A549 (cell line): ENCODE data around the gene FST. TPM values are rescaled to one million over a fixed set of nuclear protein-coding genes. Genes with fewer than 3 reads are reported as not detected.

Experiments used
- ATAC-seq, 2 experiments: fragments of 200-7000 bp in 1 of 2; fragments of >200 bp in 1 of 2; cut with Nextera tagmentation in 1 of 2; cut with Tn5 transposase in 1 of 2; 3 replicates each; pipeline versions ENCODE4 v1.8.0 to v1.9.1; 2018 to 2020; ENCODE audit warnings: mild to moderate bottlenecking in 1 of 2, moderate library complexity in 1 of 2
- CTCF ChIA-PET: fragments of 300-600 bp; sonication (Branson Sonifier 250); formaldehyde crosslinking; extraction: SDS; loops from one replicate; lab custom pipeline; 2021; ENCODE audit warnings: antibody characterized with exemption, inconsistent platforms; lab: Yijun Ruan, JAX
- POLR2A ChIA-PET: fragments of 350-600 bp; formaldehyde crosslinking; extraction: SDS; loops from one replicate; lab custom pipeline; 2021; ENCODE audit warnings: antibody characterized with exemption, inconsistent platforms; lab: Yijun Ruan, JAX
- DNase-seq, 2 experiments: peaks; one replicate each; pipeline versions ENCODE4 v3.0.0 to v3.0.0-alpha.2; 2011 to 2016; ENCODE audit warnings: low read depth in 1 of 2, low spot score in 1 of 2
- FAIRE-seq: peaks from 2 replicates; lab custom pipeline; 2011; peaks lifted over from hg19 to GRCh38; lab: Jason Lieb, UNC
- H3K27ac ChIP-seq, 2 experiments: fragments of >200 bp; sonication (Bioruptor Twin); formaldehyde crosslinking; 3 replicates each; pipeline ENCODE4 v1.5.1; 2016 to 2017
- H3K4me1 ChIP-seq: fragments of >200 bp; sonication (Bioruptor Twin); formaldehyde crosslinking; 3 replicates; pipeline ENCODE4 v1.6.1; 2016
- H3K4me2 ChIP-seq: fragments of >200 bp; sonication (Bioruptor Twin); formaldehyde crosslinking; 3 replicates; pipeline ENCODE4 v1.6.1; 2016
- H3K4me3 ChIP-seq: fragments of >200 bp; sonication (Bioruptor Twin); formaldehyde crosslinking; 3 replicates; pipeline ENCODE4 v1.5.1; 2016
- H3K9me3 ChIP-seq: fragments of >200 bp; sonication (Bioruptor Twin); formaldehyde crosslinking; 3 replicates; pipeline ENCODE4 v1.6.1; 2016
- BHLHE40 ChIP-seq: IDR thresholded peaks from 2 replicates; pipeline ENCODE4 v1.6.1; 2012; ENCODE audit warnings: low read depth, low read length, inconsistent platforms
- CBX8 ChIP-seq: fragments of 200-600 bp; sonication (generic); IDR thresholded peaks from 2 replicates; pipeline ENCODE4 v1.6.1; 2016
- CEBPB ChIP-seq, 2 experiments: fragments of >200 bp in 1 of 2; sonication (Bioruptor Twin) in 1 of 2; formaldehyde crosslinking in 1 of 2; IDR thresholded peaks; 2 replicates each; pipeline ENCODE4 v1.6.1; 2012 to 2016
- CHD2 ChIP-seq: fragments of 150-350 bp; IDR thresholded peaks from 2 replicates; pipeline ENCODE4 v1.6.1; 2014; ENCODE audit warnings: low read length; ENCODE audit not compliant: partially characterized antibody
- EP300 ChIP-seq, 2 experiments: fragments of >200 bp; sonication (Bioruptor Twin); formaldehyde crosslinking; IDR thresholded peaks; 2 replicates in 1 of 2; 3 replicates in 1 of 2; pipeline ENCODE4 v1.6.1; 2016 to 2017
- ESRRA ChIP-seq: fragments of 150-350 bp; IDR thresholded peaks from 2 replicates; pipeline ENCODE4 v1.6.1; 2014; ENCODE audit warnings: mild to moderate bottlenecking, low read length, borderline replicate concordance
- FOSB ChIP-seq: fragments of 250-450 bp; sonication (Bioruptor Pico); IDR thresholded peaks from 2 replicates; pipeline ENCODE4 v1.5.0; 2020; ENCODE audit warnings: mild to moderate bottlenecking, moderate library complexity
- HOXA7 ChIP-seq: fragments of 250-450 bp; sonication (Bioruptor Pico); IDR thresholded peaks from 2 replicates; pipeline ENCODE4 v1.5.0; 2020; ENCODE audit warnings: mild to moderate bottlenecking, moderate library complexity
- HOXB5 ChIP-seq: fragments of 250-450 bp; sonication (Bioruptor Pico); IDR thresholded peaks from 2 replicates; pipeline ENCODE4 v1.5.0; 2020; ENCODE audit warnings: mild to moderate bottlenecking, moderate library complexity
- KDM1A ChIP-seq: fragments of 200-600 bp; sonication (generic); IDR thresholded peaks from 2 replicates; pipeline ENCODE4 v1.6.1; 2016; ENCODE audit warnings: low read depth, mild to moderate bottlenecking
- MAFK ChIP-seq: fragments of 450-650 bp; IDR thresholded peaks from 2 replicates; pipeline ENCODE4 v1.6.1; 2014; ENCODE audit not compliant: partially characterized antibody
- MAZ ChIP-seq: fragments of 150-350 bp; IDR thresholded peaks from 2 replicates; pipeline ENCODE4 v1.6.1; 2014; ENCODE audit warnings: antibody characterized with exemption, low read depth, low read length, borderline replicate concordance
- MYC ChIP-seq: IDR thresholded peaks from 2 replicates; pipeline ENCODE4 v1.6.1; 2012; ENCODE audit warnings: mild to moderate bottlenecking, inconsistent platforms, low read length, improper control_type of control experiment, borderline replicate concordance
- NR3C1 ChIP-seq: fragments of >200 bp; sonication (Bioruptor Twin); formaldehyde crosslinking; IDR thresholded peaks from 3 replicates; pipeline ENCODE4 v1.6.1; 2017
- POLR2A ChIP-seq: IDR thresholded peaks from 2 replicates; pipeline ENCODE4 v1.6.1; 2012; ENCODE audit warnings: mild to moderate bottlenecking, low read length
- POLR2AphosphoS2 ChIP-seq: conservative IDR thresholded peaks from 2 replicates; pipeline ENCODE4 v1.6.1; 2012; ENCODE audit warnings: low read length, improper control_type of control experiment, inconsistent platforms
- RNF2 ChIP-seq: fragments of 200-600 bp; sonication (generic); IDR thresholded peaks from 2 replicates; pipeline ENCODE4 v1.6.1; 2016; ENCODE audit warnings: low read depth, mild to moderate bottlenecking, antibody characterized with exemption, moderate library complexity, borderline replicate concordance
- SMC3 ChIP-seq: fragments of >200 bp; sonication (Bioruptor Twin); formaldehyde crosslinking; IDR thresholded peaks from 3 replicates; pipeline ENCODE4 v1.6.1; 2018; ENCODE audit warnings: inconsistent platforms
- TFCP2L1 ChIP-seq: fragments of 250-450 bp; sonication (Bioruptor Pico); IDR thresholded peaks from 2 replicates; pipeline ENCODE4 v1.5.0; 2021; ENCODE audit warnings: mild to moderate bottlenecking
- ZFP36 ChIP-seq: fragments of 450-650 bp; IDR thresholded peaks from 2 replicates; pipeline ENCODE4 v1.6.1; 2014; ENCODE audit warnings: borderline replicate concordance; ENCODE audit not compliant: partially characterized antibody
- WGBS: methylation state at CpG from one replicate; pipeline ENCODE4 v1.1.6; 2017; ENCODE audit errors: missing lambda C conversion rate; 5-methylcytosine and 5-hydroxymethylcytosine counted together
- polyA plus RNA-seq, 4 experiments: library from polyadenylated mRNA; depleted of rRNA in 3 of 4; stranded (reverse); fragments of >200 nt; fragmentation: RNase III in 1 of 4; extraction: RNeasy Plus Mini Kit Qiagen cat#74134 plus additional on column Dnase treatment in 1 of 4; gene quantifications; 2 replicates in 3 of 4; 3 replicates in 1 of 4; pipeline ENCODE4 v1.2.3, GENCODE V29; 2011 to 2017
- TF ChIP-seq, protein P1 (sequence below): fragments of 250-450 bp; sonication (Bioruptor Pico); IDR thresholded peaks from 2 replicates; pipeline ENCODE4 v1.5.0; 2020; ENCODE audit warnings: low read depth, mild to moderate bottlenecking, moderate library complexity
- TF ChIP-seq, protein P2 (sequence below): fragments of 450-650 bp; IDR thresholded peaks from 2 replicates; pipeline ENCODE4 v1.6.1; 2014; ENCODE audit warnings: antibody characterized with exemption
- TF ChIP-seq, protein P3 (sequence below): IDR thresholded peaks from 2 replicates; pipeline ENCODE4 v1.6.1; 2012; ENCODE audit warnings: low read depth, borderline replicate concordance
- TF ChIP-seq, protein P4 (sequence below): fragments of 150-350 bp; IDR thresholded peaks from 2 replicates; pipeline ENCODE4 v1.6.1; 2014; ENCODE audit warnings: low read depth, mild to moderate bottlenecking, low read length
- TF ChIP-seq, protein P5 (sequence below): fragments of >200 bp; sonication (Bioruptor Twin); formaldehyde crosslinking; IDR thresholded peaks from 3 replicates; pipeline ENCODE4 v1.6.1; 2016

The FST gene
- polyA plus RNA-seq, 2 of the 4 experiments (the other 2 are of a cell fraction): 3.8 to 10.1 TPM

DNA sequence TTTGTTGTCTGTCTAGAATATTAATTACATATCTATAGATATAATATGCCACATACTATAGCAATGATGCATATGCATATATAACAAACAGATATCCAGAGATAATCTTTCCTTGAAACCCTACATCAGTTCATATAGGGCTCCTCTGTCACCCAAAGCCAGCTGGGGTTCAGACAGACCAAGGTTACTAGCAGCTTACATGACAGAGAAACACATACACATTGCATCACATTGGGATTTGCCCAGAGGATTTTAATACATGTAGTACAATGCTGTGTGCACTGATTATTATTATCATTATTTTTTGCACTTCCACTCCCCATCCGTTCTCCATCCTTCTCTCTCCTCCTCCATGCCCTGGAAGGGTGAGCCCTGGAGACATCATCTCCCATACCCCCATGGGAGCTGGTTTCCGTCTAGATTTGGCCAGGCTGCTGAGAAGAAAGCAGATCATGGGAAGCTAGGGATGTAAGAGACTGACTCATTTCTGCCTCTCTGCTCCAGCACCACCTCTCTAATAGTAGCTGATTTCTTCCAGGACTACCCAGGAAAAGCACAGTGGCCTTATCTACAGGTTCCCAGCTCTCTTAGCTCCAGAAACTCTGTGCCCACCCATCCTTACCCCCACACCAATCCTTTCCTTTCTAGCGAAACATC is 23.3 kb downstream of the FST start (continued):
- TF ChIP-seq, protein P1, sequence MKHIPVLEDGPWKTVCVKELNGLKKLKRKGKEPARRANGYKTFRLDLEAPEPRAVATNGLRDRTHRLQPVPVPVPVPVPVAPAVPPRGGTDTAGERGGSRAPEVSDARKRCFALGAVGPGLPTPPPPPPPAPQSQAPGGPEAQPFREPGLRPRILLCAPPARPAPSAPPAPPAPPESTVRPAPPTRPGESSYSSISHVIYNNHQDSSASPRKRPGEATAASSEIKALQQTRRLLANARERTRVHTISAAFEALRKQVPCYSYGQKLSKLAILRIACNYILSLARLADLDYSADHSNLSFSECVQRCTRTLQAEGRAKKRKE: no peak

DNA sequence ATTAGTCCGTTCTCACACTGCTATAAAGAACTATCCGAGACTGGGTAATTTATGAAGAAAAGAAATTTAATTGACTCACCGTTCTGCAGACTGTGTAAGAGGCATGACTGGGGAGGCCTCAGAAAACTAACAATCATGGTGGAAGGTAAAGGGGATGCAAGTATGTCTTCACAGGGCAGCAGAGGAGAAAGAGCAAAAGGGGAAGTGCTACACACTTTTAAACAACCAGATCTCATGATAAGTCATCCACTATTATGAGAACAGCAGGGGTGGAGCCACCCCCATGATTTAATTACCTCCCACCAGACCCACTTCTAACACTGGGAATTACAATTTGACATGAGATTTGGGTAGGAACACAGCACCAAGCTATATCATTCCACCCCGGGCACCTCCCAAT is 26.6 kb downstream of the FST start:
- H3K27ac ChIP-seq: no peak overlapping the region
- H3K4me2 ChIP-seq: no peak overlapping the region
- POLR2A ChIA-PET: no interaction called here
- WGBS: 31% methylated on average over 4 of the region's 4 CpGs
- peaks cover 22% of the 10 kb centered on the region for H3K9me3 ChIP-seq
- H3K4me1 ChIP-seq: no peaks in the 10 kb centered on the region
- no peak for TF ChIP-seq ZFP36
- TF ChIP-seq HOXB5 (CRISPR knock-in tag): no peak
- TF ChIP-seq CEBPB (IDR thresholded peaks at IDR 0.05): no peak
- TF ChIP-seq, protein P2, sequence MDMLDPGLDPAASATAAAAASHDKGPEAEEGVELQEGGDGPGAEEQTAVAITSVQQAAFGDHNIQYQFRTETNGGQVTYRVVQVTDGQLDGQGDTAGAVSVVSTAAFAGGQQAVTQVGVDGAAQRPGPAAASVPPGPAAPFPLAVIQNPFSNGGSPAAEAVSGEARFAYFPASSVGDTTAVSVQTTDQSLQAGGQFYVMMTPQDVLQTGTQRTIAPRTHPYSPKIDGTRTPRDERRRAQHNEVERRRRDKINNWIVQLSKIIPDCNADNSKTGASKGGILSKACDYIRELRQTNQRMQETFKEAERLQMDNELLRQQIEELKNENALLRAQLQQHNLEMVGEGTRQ: no peak
- TF ChIP-seq POLR2A: no peak
- no peak overlapping the region for H3K4me3 ChIP-seq
- FAIRE-seq (no peak), ATAC-seq (no peak), DNase-seq (no peak)
- CTCF ChIA-PET: interaction anchor here (0.6 to 0.7 kb wide), 2 partner anchors 96 to 722 kb away, joined by 3 read pairs; no protein-coding TSS in a partner anchor

DNA sequence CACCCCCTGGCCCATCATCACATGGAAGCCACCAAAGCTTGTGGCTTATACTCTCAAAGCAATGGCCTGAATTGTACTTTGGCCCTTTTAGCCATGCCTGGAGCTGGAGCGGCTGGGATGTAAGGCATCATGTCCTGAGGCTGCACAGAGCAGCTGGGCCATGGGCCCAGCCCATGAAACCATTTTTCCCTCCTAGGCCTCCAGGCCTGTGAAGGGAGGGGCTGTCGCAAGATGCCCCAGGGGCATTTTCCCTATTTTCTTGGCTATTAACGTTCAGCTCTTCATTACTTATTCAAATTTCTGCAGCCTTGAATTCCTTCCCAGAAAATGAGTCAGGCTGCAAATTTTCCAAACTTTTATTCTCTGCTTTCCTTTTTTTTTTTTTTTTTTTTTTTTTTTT is 27.7 kb downstream of the FST start:
- H3K4me2 ChIP-seq: no peak overlapping the region
- no peak for FAIRE-seq
- no peak for DNase-seq
- H3K4me3 ChIP-seq: no peak overlapping the region
- H3K27ac ChIP-seq: no peak overlapping the region
- ChIA-PET POLR2A (no interaction called here), CTCF (interaction anchor here (0.6 to 1.7 kb wide), 4 partner anchors 24 to 160 kb away, joined by 3 to 4 read pairs (median 3); no protein-coding TSS in a partner anchor)
- H3K9me3 ChIP-seq: peaks cover 22% of the 10 kb centered on the region
- TF ChIP-seq, protein P3, sequence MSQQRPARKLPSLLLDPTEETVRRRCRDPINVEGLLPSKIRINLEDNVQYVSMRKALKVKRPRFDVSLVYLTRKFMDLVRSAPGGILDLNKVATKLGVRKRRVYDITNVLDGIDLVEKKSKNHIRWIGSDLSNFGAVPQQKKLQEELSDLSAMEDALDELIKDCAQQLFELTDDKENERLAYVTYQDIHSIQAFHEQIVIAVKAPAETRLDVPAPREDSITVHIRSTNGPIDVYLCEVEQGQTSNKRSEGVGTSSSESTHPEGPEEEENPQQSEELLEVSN: no peak
- TF ChIP-seq SMC3: no peak
- peak; percentile 94 for TF ChIP-seq ZFP36
- TF ChIP-seq HOXB5 (CRISPR knock-in tag): no peak
- TF ChIP-seq MAZ: no peak
- no peak for TF ChIP-seq EP300 (IDR thresholded peaks at IDR 0.05)
- TF ChIP-seq NR3C1: no peak
- ATAC-seq: no peak
- WGBS: 45% methylated on average over 3 of the region's 3 CpGs
- H3K4me1 ChIP-seq: no peaks in the 10 kb centered on the region

DNA sequence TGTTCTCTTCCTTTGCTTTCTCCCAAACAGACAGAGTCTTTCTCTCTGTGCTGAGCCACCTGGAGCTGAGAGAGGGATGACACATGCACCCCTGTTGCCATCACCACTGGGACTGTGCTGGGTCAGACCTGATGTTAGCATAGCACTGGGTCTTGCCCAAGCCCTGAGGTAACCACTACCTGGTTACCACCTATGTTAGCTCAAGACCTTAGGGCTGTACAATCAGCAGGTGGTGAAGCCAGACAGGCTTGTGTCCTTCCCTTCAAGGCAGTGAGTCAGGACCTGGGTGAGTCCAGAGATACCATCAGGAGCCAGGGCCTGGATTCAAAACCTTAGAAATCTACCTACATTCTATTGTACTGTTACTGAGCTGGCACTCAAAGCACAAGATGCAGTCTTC is 32.1 kb downstream of the FST start:
- H3K4me1 ChIP-seq: no peaks in the 10 kb centered on the region
- DNase-seq (no peak), FAIRE-seq (no peak), ATAC-seq (no peak)
- H3K27ac ChIP-seq: no peak overlapping the region
- no peak overlapping the region for H3K4me2 ChIP-seq
- POLR2A ChIA-PET: no interaction called here
- CTCF ChIA-PET: no interaction called here
- peaks cover 21% of the 10 kb centered on the region for H3K9me3 ChIP-seq
- TF ChIP-seq POLR2AphosphoS2 (no peak), CHD2 (no peak), BHLHE40 (no peak), FOSB (no peak), TFCP2L1 (CRISPR knock-in tag) (no peak), HOXA7 (CRISPR knock-in tag) (no peak), CBX8 (no peak), MAFK (no peak), MYC (no peak), KDM1A (no peak), ESRRA (no peak), RNF2 (no peak)
- TF ChIP-seq, protein P4, sequence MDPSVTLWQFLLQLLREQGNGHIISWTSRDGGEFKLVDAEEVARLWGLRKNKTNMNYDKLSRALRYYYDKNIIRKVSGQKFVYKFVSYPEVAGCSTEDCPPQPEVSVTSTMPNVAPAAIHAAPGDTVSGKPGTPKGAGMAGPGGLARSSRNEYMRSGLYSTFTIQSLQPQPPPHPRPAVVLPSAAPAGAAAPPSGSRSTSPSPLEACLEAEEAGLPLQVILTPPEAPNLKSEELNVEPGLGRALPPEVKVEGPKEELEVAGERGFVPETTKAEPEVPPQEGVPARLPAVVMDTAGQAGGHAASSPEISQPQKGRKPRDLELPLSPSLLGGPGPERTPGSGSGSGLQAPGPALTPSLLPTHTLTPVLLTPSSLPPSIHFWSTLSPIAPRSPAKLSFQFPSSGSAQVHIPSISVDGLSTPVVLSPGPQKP: no peak
- TF ChIP-seq, protein P5, sequence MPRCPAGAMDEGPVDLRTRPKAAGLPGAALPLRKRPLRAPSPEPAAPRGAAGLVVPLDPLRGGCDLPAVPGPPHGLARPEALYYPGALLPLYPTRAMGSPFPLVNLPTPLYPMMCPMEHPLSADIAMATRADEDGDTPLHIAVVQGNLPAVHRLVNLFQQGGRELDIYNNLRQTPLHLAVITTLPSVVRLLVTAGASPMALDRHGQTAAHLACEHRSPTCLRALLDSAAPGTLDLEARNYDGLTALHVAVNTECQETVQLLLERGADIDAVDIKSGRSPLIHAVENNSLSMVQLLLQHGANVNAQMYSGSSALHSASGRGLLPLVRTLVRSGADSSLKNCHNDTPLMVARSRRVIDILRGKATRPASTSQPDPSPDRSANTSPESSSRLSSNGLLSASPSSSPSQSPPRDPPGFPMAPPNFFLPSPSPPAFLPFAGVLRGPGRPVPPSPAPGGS: no peak
- H3K4me3 ChIP-seq: no peak overlapping the region
